GM12875 (cell line): ENCODE results near the gene OSER1.

ENCODE experiments used
- H3K4me3 ChIP-seq: one replicate; pipeline ENCODE4 v1.5.1; 2011; ENCODE audit warnings: low read depth, low read length, control low read depth
- CTCF ChIP-seq: IDR thresholded peaks from 2 replicates; pipeline ENCODE4 v1.5.1; 2011; ENCODE audit warnings: low read depth, mild to moderate bottlenecking, control low read depth, inconsistent platforms, low read length, moderate library complexity, borderline replicate concordance; ENCODE audit not compliant: insufficient read depth

OSER1 gene

GRCh38 chr20:44208165-44208564, 2.4 kb downstream of the OSER1 start:
- TF ChIP-seq CTCF, result no peak
- H3K4me3 ChIP-seq, result no peak overlapping the region

- TF ChIP-seq CTCF, result no peak
- no peak overlapping the region for H3K4me3 ChIP-seq
Measured at GRCh38 chr20:44207126-44207723, 3.3 kb downstream of the OSER1 start.

DNA sequence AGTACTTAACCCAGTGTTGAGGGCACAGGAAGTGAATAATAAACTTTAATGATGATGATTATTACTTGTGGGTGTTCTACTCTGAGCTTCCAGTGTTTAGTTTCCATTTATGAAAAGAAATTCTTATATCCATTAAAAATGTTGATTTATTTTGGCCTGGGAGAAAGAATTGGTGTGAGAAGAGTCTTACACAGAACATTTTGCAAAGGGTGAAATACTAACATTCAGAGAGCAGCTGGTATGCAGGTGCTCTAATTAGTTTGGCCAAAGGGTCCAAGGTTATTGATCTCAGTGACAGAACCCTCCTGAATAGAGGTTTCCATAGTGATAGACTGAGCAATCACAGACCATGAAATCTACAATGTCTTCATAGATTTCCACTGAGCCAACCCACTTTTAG, 4.4 kb downstream of the OSER1 start:
- no peak for TF ChIP-seq CTCF
- no peak overlapping the region for H3K4me3 ChIP-seq

DNA sequence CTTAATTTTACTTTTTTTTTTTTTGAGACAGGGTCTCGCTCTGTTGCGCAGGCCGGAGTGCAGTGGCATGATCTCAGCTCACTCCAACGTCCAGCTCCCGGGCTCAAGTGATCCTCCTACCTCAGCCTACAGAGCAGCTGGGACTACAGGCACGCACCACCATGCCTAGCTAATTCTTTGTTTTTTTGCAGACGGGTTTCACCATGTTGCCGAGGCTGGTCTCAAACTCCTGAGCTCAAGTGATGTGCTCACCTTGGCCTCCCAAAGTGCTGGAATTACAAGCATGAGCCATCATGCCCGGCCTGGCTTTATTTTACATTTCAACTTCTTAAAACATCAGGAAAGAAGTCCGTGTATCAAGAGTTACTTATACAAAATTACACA, 5.7 kb downstream of the OSER1 start:
- no peak overlapping the region for H3K4me3 ChIP-seq
- no peak for TF ChIP-seq CTCF

DNA sequence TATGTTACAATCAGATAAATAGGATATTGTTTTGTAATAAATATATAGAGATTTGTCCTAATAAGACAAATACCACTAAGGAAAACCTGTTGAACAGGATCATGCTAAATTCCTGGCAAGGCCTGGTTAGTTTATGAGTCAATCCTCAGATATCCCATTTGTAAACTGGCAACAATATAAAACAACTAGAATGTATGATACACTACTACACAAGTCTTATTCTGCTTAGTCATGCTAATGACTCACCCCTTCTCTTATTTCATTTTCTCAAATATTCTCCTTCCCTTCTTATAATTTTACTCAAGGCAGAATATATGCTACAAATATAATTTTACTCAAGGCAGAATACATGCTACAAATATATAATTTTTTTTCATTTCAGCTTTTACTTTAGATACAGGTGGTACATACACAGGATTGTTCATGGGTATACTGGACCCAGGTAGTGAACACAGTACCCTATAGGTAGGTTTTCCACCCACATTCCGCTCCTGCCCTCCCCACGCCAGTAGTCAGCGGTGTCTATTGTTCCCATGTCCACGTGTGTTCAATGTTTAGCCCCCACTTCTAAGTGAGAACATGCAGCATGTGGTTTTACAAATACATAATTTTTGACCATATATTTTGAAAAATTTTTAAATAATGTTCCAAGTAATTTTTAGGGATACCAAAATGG, 6.3 kb downstream of the OSER1 start:
- no peak overlapping the region for H3K4me3 ChIP-seq
- TF ChIP-seq CTCF, result no peak

GRCh38 chr20:44203161-44203560, 7.4 kb downstream of the OSER1 start:
- no peak for TF ChIP-seq CTCF
- H3K4me3 ChIP-seq, result no peak overlapping the region

DNA sequence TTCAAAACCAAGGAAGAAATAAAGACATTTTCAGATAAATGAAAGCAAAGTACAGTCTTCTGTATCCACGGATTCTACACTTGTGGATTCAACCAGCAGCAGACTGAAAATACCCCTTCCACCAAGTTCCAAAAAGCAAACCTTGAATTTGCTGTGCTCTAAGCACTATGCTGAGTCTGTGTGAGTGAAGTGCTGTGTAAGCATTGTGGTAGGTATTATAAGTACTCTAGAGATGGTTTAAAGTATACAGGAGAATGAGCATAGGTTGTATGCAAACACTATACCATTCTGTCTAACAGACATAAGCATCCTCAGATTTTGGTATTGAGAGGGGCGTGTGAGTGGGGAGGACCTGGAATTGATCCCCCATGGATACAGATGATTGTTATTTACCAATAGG, 9.6 kb downstream of the OSER1 start:
- no peak for TF ChIP-seq CTCF
- H3K4me3 ChIP-seq, result no peak overlapping the region
